ENCODE data around the gene HSD17B13.
"Not testable (repeated sequence)": the region's sequence is repeated elsewhere in the genome, so short reads cannot be mapped to it uniquely, and the experiment has no call there.

The HSD17B13 gene, protein sequence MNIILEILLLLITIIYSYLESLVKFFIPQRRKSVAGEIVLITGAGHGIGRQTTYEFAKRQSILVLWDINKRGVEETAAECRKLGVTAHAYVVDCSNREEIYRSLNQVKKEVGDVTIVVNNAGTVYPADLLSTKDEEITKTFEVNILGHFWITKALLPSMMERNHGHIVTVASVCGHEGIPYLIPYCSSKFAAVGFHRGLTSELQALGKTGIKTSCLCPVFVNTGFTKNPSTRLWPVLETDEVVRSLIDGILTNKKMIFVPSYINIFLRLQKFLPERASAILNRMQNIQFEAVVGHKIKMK

DNA sequence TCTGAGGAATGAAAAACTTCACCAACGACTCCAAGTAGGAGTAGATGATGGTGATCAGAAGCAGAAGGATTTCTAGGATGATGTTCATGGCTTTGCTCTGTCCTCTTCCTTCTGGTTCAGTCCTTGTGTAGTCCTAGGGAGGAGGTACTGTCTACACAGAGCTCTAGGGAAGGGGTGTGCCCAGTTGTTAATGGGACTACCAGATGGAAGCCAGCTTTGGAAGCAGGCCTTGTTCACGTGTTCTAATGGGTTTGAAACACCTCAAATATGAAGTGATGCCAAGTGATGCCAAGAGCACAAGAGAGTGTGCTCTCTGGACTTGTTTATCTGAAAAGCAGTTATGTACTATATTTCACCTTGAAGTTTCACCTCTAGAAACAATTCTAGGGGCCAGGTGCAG is at the start of gene HSD17B13:
HSD17B13 (minus strand) TSS at position 129 of the 400 bp plus-strand sequence; CDS start at position 88, 41 bp downstream.
- ATAC-seq = no peak

DNA sequence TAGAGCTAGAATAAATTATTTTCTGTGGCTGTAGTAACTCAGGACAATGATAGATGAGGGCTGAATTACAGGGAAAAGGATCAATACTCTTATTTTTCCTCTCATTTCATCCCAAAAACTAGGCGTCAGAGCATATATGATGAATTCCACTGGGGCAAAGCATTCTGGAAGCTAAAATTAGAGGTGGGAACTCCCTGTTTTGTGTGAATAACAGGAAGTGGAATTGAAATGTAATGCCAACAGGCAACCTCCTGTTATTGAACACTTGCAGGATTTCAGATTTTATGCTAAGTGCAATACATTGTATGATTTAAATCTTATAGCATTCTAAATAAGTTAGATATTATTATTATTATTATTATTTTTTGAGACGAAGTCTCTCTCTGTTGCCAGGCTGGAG is 47.4 kb upstream of the HSD17B13 start:
- ATAC-seq = no peak

- ATAC-seq = no peak
Measured at GRCh38 chr4:87366521-87367162, 44.0 kb upstream of the HSD17B13 start.

DNA sequence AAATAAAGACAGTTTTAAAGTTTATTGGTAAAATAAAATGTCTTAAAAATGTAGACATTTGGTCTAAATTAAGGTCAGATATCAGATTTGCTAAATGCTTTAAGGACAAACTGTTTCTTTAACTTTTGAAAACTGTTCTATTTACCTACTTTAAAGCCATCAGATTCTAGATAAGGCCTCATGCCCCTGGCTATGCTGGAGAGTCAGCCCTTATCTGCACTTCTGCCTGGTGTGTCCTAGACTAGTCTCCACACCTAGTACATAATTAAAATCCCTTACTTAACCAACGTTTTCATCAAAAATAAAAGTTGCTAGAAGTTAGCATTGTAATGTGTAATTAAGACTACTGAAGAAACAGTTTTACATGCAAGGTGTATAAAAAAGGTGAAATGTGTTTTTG is 42.7 kb upstream of the HSD17B13 start:
- ATAC-seq = no peak

- ATAC-seq = no peak
Measured at GRCh38 chr4:87363552-87363951, 40.9 kb upstream of the HSD17B13 start.

GRCh38 chr4:87360338-87360935 is 37.8 kb upstream of the HSD17B13 start:
- ATAC-seq = no peak

DNA sequence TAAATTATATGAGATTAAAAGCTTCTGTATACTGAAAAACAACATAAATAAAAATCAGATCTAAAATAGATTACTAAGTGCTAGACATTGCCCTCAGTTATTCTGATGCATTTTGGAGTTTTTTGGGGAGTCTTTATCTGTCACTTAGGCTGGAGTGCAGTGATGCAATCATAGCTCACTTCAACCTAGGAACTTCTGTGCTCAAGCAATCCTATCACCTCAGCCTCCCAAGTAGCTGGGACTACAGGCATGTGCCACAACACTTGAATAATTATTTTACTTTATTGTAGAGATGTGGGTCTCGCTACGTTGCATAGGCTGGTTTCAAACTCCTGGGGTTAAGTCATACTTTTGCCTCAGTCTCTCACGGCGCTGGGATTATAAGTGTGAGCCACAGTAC is 36.6 kb upstream of the HSD17B13 start:
- no peak for ATAC-seq

DNA sequence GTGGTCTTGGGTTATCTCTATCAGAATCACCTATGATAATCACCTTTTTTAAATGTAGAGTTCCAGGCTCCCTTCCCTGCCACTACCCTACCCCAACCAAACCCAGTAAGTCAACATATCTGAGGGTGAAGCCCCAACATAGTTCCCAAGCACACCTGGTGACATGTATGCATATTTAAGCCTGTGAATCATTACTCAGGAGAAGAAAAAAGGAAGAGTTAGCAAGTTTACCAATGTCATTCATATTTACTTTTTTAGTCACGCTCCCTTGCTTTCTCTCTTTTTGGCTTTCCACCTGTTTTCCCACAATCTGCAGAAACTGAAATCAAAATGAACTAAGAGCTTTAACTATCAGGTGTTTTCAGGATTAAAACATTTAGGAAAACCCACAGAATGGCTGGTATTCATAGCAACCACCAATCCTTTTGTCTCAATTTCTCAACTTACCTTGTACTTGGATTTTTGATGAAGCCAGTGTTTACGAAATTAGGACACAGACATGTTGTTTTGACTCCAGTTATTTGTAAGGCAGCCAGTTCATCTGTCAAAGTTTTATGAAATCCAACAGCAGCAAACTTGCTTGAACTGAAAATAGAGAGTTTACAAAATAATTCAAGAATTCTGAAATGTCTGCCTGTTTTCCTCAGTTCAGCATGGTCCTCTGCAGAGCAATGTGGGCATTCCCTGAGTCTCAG is 34.3 kb upstream of the HSD17B13 start:
- no peak for ATAC-seq

DNA sequence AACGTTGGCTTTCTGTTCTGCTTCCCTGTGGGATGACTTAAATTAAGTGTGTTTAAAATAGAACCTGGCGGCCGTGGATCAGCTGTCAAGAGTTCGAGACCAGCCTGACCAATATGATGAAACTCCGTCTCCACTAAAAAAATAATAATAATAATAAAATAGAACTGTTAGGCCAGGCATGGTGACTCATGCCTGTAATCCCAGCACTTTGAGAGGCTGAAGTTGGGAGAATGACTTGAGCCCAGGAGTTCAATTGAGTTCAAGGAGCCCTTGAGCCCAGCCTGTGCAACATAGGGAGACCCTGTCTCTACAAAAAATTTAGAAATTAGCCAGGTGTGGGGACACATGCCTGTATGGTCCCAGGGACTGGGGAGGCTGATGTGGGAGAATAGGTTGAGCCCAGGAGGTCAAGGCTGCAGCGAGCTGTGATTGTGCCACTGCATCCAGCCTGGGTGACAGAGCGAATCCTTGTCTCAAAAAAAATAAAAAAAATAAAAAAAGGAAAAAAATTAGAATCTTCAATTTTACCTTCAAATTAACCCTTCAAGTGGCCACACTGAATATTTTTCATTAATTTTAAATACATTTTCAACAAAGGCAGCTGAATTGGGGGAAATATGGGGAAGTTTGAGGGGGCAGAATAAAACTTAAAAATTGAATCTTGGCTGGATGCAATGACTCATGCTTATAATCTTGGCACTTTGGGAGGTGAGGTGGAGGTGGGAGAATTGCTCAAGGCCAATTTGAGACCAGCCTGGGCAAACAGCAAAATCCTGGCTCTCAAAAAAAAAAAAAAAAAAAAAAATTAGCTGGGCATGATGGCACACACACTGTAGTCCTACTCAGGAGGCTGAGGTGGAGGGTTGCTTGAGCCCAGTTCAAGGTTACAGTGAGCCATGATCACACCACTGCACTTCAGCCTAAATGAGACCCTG is 31.8 kb upstream of the HSD17B13 start:
- no peak for ATAC-seq

- ATAC-seq = no peak
Measured at GRCh38 chr4:87353592-87353991, 30.9 kb upstream of the HSD17B13 start.

- ATAC-seq = no peak
Measured at GRCh38 chr4:87345139-87345538, 22.5 kb upstream of the HSD17B13 start.

DNA sequence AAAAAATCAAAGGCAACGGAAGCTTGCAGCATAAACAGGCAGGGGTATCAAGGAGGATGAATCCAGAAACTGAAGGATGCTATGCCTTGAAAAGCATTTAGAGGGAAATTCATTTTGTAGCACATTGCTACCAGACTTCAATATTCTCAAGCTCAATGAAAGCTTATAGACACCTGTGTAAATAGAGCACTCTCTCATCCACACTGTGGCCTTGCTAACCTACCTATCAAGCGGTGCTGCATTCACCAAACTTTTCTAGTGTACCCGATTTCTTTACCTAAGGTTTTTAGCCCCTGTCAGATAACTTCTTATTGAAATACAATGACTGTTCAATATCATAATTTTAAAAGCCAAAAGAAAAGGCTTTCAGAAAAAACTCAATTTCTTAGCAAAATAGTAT is 20.2 kb upstream of the HSD17B13 start:
- ATAC-seq = no peak

GRCh38 chr4:87341954-87342635 is 19.4 kb upstream of the HSD17B13 start:
- not testable (repeated sequence) for ATAC-seq

DNA sequence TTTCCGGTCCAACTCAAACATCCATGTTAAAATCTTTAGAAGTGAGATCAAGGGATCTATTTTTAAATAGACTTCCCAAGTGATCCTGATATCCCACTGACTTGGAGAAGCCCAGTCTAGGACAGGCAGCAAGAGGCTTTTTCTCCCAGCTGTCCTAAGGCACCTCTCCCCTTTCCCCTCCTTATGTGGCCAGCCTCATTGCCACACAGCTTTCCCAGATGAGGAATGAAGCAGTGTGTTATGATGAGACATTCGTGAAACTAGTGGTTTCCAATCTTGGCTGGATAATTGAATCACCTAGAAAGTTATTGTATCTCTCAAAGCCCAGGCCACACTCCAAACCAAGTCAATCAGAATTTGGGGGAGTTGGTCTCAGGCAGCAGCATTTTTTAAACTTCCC is 16.8 kb upstream of the HSD17B13 start:
- ATAC-seq = no peak

DNA sequence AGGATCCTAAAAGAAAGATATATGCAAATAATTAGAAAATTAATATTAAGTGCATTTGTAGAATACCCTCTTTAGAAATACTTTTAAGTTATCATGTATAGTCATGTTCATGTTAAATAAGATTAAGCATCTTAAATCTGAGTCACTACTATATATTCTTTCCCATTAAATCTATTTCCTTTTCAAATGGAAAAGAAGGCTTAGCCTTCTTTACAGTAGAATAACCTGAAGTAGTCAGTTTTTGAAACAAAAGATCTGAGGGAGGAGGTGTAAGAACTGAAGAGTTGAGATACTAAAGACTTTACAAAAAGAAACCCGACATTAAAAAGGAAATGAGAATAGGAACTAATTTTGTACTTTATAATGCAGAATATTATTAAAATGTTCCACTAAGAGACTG is 14.7 kb upstream of the HSD17B13 start:
- ATAC-seq = no peak

DNA sequence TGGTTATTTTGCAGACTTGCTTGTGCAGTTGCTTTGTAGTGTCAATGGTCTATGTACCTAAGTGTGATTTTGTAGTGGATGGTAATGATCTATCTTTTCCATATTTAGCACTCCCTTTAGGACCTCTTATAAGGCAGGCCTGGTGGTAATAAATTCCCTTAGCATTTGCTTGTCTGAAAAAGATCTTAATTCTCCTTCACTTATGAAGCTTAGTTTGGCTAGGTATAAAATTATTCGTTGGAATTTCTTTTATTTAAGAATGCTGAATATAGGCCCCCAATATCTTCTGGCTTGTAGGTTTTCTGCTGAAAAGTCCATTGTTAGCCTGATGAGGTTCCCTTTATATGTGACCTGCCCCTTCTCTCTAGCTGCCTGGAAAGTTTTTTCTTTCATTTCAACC is 10.6 kb upstream of the HSD17B13 start:
- no peak for ATAC-seq

- ATAC-seq = no peak
Measured at GRCh38 chr4:87330761-87331160, 8.1 kb upstream of the HSD17B13 start.

- ATAC-seq = no peak
Measured at GRCh38 chr4:87327136-87327535, 4.5 kb upstream of the HSD17B13 start.

- ATAC-seq = no peak
Measured at GRCh38 chr4:87326460-87326859, 3.8 kb upstream of the HSD17B13 start.

GRCh38 chr4:87321888-87322287 is 794 bp downstream of the HSD17B13 start:
- no peak for ATAC-seq

DNA sequence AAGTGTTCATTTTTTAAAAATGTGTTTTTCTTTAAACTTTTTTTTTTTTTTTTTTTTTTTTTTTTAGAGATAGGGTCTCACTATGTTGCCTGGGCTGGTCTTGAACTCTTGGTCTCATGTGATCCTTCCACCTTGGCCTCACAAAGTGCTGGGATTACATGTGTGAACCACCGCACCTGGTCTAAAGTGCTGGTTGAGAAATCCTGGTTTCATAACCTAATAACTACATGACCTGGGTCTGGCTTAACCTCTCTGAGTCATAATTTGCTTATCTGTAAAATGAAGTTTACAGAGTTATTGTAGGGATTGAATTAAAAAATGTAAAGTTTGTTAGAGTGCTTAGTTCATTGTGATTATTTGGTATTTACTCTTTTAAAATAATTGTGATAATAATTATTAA is 5.2 kb downstream of the HSD17B13 start:
- ATAC-seq = no peak

DNA sequence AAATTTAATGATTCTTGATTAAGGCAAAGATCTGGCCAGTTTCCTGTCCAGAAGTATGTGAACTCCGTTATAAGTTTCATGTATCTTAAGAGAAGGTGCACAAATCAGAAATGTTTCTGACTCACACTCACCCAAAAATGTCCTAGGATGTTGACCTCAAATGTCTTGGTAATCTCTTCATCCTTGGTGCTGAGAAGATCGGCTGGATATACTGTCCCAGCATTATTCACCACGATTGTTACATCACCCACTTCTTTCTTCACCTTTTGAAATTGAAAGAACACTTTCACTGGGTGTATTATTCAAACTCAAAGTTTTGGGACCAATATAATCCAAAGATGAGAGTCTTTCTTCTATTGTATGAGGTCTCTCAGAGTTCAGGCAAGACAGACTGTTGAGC is 5.7 kb downstream of the HSD17B13 start:
- no peak for ATAC-seq

Measured in activated CD4-positive, CD25-positive, alpha-beta regulatory T cell treated with anti-CD3 and anti-CD28 coated beads, Interleukin-2, amount 50 U/mL, for 24 hours (primary cell).